GM23248 (cell line): ENCODE measurements around the gene ATP8A1.

Source experiments
- EZH2 ChIP-seq: fragments of 200-600 bp; sonication (generic); IDR thresholded peaks from 2 replicates; pipeline ENCODE4 v1.6.1; 2018; ENCODE audit warnings: antibody characterized with exemption, mild to moderate bottlenecking; ENCODE audit not compliant: insufficient read depth, poor library complexity, severe bottlenecking
- EZH2phosphoT487 ChIP-seq: fragments of 200-600 bp; sonication (generic); IDR thresholded peaks from 2 replicates; pipeline ENCODE4 v1.6.1; 2018; ENCODE audit warnings: antibody characterized with exemption, moderate library complexity, mild to moderate bottlenecking, low read depth; ENCODE audit not compliant: insufficient read depth

- TF ChIP-seq EZH2 (no peak), EZH2phosphoT487 (no peak)
These were observed 228.9 kb downstream of the ATP8A1 start for GRCh38 chr4:42428036-42428435.
